Thoracic aorta (tissue), 2 donors: Measurements from ENCODE around the gene OSBPL3. TPM values are rescaled to one million over a fixed set of nuclear protein-coding genes. Genes with fewer than 3 reads are reported as not detected.

Experiments
- ATAC-seq: fragments of 150-250 bp; one replicate; pipeline ENCODE4 v1.8.0; 2017; ENCODE audit warnings: low read depth; ENCODE audit not compliant: insufficient number of reproducible peaks, low FRiP score
- DNase-seq: peaks from one replicate; pipeline ENCODE4 v3.0.0-alpha.2; 2020; ENCODE audit warnings: low spot score
- H3K27ac ChIP-seq, 2 donors: fragments of 200-600 bp; sonication (generic); 1 replicate in 1 of 2; 2 replicates in 1 of 2; pipeline ENCODE4 v1.5.1; 2016; ENCODE audit warnings: mild to moderate bottlenecking in 2 of 2, moderate library complexity in 2 of 2
- H3K27me3 ChIP-seq: fragments of 200-600 bp; sonication (generic); replicated peaks from 2 replicates; pipeline ENCODE4 v1.6.0; 2016; ENCODE audit warnings: mild to moderate bottlenecking; ENCODE audit not compliant: insufficient read depth
- H3K36me3 ChIP-seq: fragments of 200-600 bp; sonication (generic); one replicate; pipeline ENCODE4 v1.5.1; 2016
- H3K4me1 ChIP-seq, 2 donors: fragments of 200-600 bp; sonication (generic); 1 replicate in 1 of 2; 2 replicates in 1 of 2; pipeline versions ENCODE4 v1.5.1 to v1.6.0; 2016; ENCODE audit warnings: low read depth in 2 of 2, mild to moderate bottlenecking in 1 of 2; ENCODE audit not compliant: control insufficient read depth in 1 of 2
- H3K4me3 ChIP-seq: fragments of 200-600 bp; sonication (generic); 2 replicates; pipeline ENCODE4 v1.5.1; 2016; ENCODE audit warnings: mild to moderate bottlenecking
- H3K9me3 ChIP-seq: fragments of 200-600 bp; sonication (generic); 2 replicates; pipeline ENCODE4 v1.5.1; 2016
- CTCF ChIP-seq: fragments of 200-600 bp; sonication (generic); IDR thresholded peaks from one replicate; pipeline ENCODE4 v1.5.1; 2019; ENCODE audit warnings: antibody characterized with exemption
- total RNA-seq, 2 donors: library from RNA; depleted of rRNA; stranded (reverse); fragments of >200 nt; gene quantifications; one replicate each; pipeline versions ENCODE4 v1.1.0 to v1.2.3, GENCODE V29; 2016

Gene OSBPL3
- total RNA-seq, 2 donors from 2014 or later, result 5.5 to 7.9 TPM

GRCh38 chr7:24980534-24981170 lies 674 bp upstream of the OSBPL3 start:
- no peaks in the 10 kb centered on the region for H3K27me3 ChIP-seq
- no peak for TF ChIP-seq CTCF
- H3K4me1 ChIP-seq, result peaks cover 4 to 27% of the 10 kb centered on the region in 2 donors
- ATAC-seq, result no peak
- peak overlapping the region; percentile 86 for H3K4me3 ChIP-seq
- H3K36me3 ChIP-seq, result no peaks in the 10 kb centered on the region
- no peaks in the 10 kb centered on the region for H3K9me3 ChIP-seq
- H3K27ac ChIP-seq, result peak overlapping the region; percentile 55 to 66
- no peak for DNase-seq

GRCh38 chr7:24979470-24979862 lies 512 bp downstream of the OSBPL3 start:
- Histone ChIP-seq H3K4me3 (peak overlapping the region; percentile 86), H3K27me3 (no peaks in the 10 kb centered on the region), H3K36me3 (no peaks in the 10 kb centered on the region), H3K9me3 (no peaks in the 10 kb centered on the region), H3K4me1 (peaks cover 4 to 27% of the 10 kb centered on the region in 2 donors), H3K27ac (peak overlapping the region in 1 of 2 donors; percentile 28)
- DNase-seq (no peak), ATAC-seq (no peak)
- peak; percentile 15 for TF ChIP-seq CTCF

- no peak for ATAC-seq
- H3K36me3 ChIP-seq, result no peaks in the 10 kb centered on the region
- DNase-seq, result no peak
Observed at GRCh38 chr7:24978843-24979469, 1.0 kb downstream of the OSBPL3 start.

GRCh38 chr7:24975644-24976260 lies 4.2 kb downstream of the OSBPL3 start:
- no peak overlapping the region for H3K27ac ChIP-seq
- H3K9me3 ChIP-seq, result no peaks in the 10 kb centered on the region
- H3K4me1 ChIP-seq, result peaks cover under 1 to 10% of the 10 kb centered on the region in 2 donors
- TF ChIP-seq CTCF, result no peak
- H3K36me3 ChIP-seq, result no peaks in the 10 kb centered on the region
- H3K27me3 ChIP-seq, result no peaks in the 10 kb centered on the region
- no peak for ATAC-seq
- DNase-seq, result no peak
- no peak overlapping the region for H3K4me3 ChIP-seq

More at GRCh38 chr7:24978843-24979469, 1.0 kb downstream of the OSBPL3 start:
- no peak for TF ChIP-seq CTCF
- no peaks in the 10 kb centered on the region for H3K9me3 ChIP-seq
- H3K4me1 ChIP-seq, result peaks cover 4 to 27% of the 10 kb centered on the region in 2 donors
- no peak overlapping the region for H3K27ac ChIP-seq
- no peaks in the 10 kb centered on the region for H3K27me3 ChIP-seq
- peak overlapping the region; percentile 86 for H3K4me3 ChIP-seq

GRCh38 chr7:24975172-24975571 lies 4.8 kb downstream of the OSBPL3 start:
- Histone ChIP-seq H3K27me3 (no peaks in the 10 kb centered on the region), H3K9me3 (no peaks in the 10 kb centered on the region), H3K4me1 (peaks cover 0 to 9% of the 10 kb centered on the region in 2 donors), H3K36me3 (no peaks in the 10 kb centered on the region), H3K4me3 (no peak overlapping the region), H3K27ac (no peak overlapping the region)
- no peak for ATAC-seq
- DNase-seq, result no peak
- no peak for TF ChIP-seq CTCF
